ENCODE measurements around the gene RFFL. TPM values are rescaled to one million over a fixed set of nuclear protein-coding genes. Genes with fewer than 3 reads are reported as not detected.

Gene RFFL
- total RNA-seq, 1 donor from 2014 or later, result 34.1 TPM

GRCh38 chr17:34980353-34980680, 83.2 kb downstream of the RFFL start, which contains the start of gene LIG3:
Gene LIG3 (plus strand): TSS chr17:34980512. CDS start chr17:34983006, 2,494 bp downstream.
- Mint-ChIP-seq H3K27ac (peak within 1 kb of the TSS; percentile 96), H3K4me3 (peak within 1 kb of the TSS; percentile 95), H3K9me3 (no peaks in the 10 kb centered on the region), H3K36me3 (ENCODE audit: low read depth) (peaks cover 21% of the 10 kb centered on the region), H3K27me3 (no peaks in the 10 kb centered on the region), H3K4me1 (peaks cover 30% of the 10 kb centered on the region)
- DNase-seq, result peak; percentile 94
- peak; percentile 70 for ATAC-seq (ENCODE audit: low read depth)
- ChIA-PET POLR2A (interaction anchor here (1.0 to 2.3 kb wide), 11 partner anchors 12 to 598 kb away, joined by 3 to 25 read pairs (median 6); partner anchors contain the start of genes CCT6B, PEX12, RFFL and ZNF830), CTCF (interaction anchor here (1.1 to 2.0 kb wide), 3 partner anchors 16 to 139 kb away, joined by 3 to 8 read pairs (median 7); partner anchors contain the start of gene RAD51D)
- TF ChIP-seq CTCF (IDR thresholded peaks at IDR 0.05), result no peak
- intact Hi-C loops (cut with micrococcal nuclease), result loop anchor here (1.0 to 5.0 kb wide), 6 partner anchors 19 to 607 kb away; partner anchors contain the start of genes AP2B1, CCT6B, RAD51D and RFFL

GRCh38 chr17:34979650-34980352, 83.7 kb downstream of the RFFL start:
- Mint-ChIP-seq H3K27ac (peak overlapping the region; percentile 96), H3K4me3 (peak overlapping the region; percentile 95), H3K27me3 (no peaks in the 10 kb centered on the region), H3K9me3 (no peaks in the 10 kb centered on the region), H3K36me3 (ENCODE audit: low read depth) (peaks cover 19% of the 10 kb centered on the region), H3K4me1 (peaks cover 27% of the 10 kb centered on the region)
- ATAC-seq (ENCODE audit: low read depth) (no peak), DNase-seq (no peak)
- POLR2A ChIA-PET, result interaction anchor here (1.0 to 2.3 kb wide), 9 partner anchors 11 to 599 kb away, joined by 3 to 25 read pairs (median 6); partner anchors contain the start of genes CCT6B, PEX12, RFFL and ZNF830
- CTCF ChIA-PET, result interaction anchor here (1.9 kb wide), 1 partner anchor 110 kb away, joined by 7 read pairs; no protein-coding TSS in a partner anchor
- intact Hi-C loops (cut with micrococcal nuclease), result loop anchor here (1.0 to 5.0 kb wide), 6 partner anchors 18 to 608 kb away; partner anchors contain the start of genes AP2B1, CCT6B, RAD51D and RFFL
- no peak for TF ChIP-seq CTCF (IDR thresholded peaks at IDR 0.05)

GRCh38 chr17:34979153-34979552, 84.4 kb downstream of the RFFL start:
- no peak for ATAC-seq (ENCODE audit: low read depth)
- POLR2A ChIA-PET, result interaction anchor here (1.0 to 2.3 kb wide), 4 partner anchors 10 to 110 kb away, joined by 3 to 25 read pairs (median 16); partner anchors contain the start of genes CCT6B and ZNF830
- TF ChIP-seq CTCF (IDR thresholded peaks at IDR 0.05), result no peak
- Mint-ChIP-seq H3K9me3 (no peaks in the 10 kb centered on the region), H3K4me3 (peak overlapping the region; percentile 17), H3K27ac (no peak overlapping the region), H3K4me1 (peaks cover 27% of the 10 kb centered on the region), H3K36me3 (ENCODE audit: low read depth) (peaks cover 15% of the 10 kb centered on the region), H3K27me3 (no peaks in the 10 kb centered on the region)
- DNase-seq, result no peak
- intact Hi-C loops (cut with micrococcal nuclease), result no loop called here
- CTCF ChIA-PET, result interaction anchor here (1.1 kb wide), 1 partner anchor 111 kb away, joined by 4 read pairs; no protein-coding TSS in a partner anchor

GRCh38 chr17:34974794-34975785, 88.4 kb downstream of the RFFL start:
- POLR2A ChIA-PET, result no interaction called here
- Mint-ChIP-seq H3K27me3 (no peaks in the 10 kb centered on the region), H3K4me1 (peaks cover 11% of the 10 kb centered on the region), H3K9me3 (no peaks in the 10 kb centered on the region), H3K36me3 (ENCODE audit: low read depth) (peaks cover under 1% of the 10 kb centered on the region), H3K27ac (no peak overlapping the region), H3K4me3 (no peak overlapping the region)
- ATAC-seq (ENCODE audit: low read depth) (no peak), DNase-seq (no peak)
- CTCF ChIA-PET, result interaction anchor here (1.0 kb wide), 1 partner anchor 167 kb away, joined by 3 read pairs; the partner anchor contains the start of gene NLE1
- TF ChIP-seq CTCF (IDR thresholded peaks at IDR 0.05), result no peak
- intact Hi-C loops (cut with micrococcal nuclease), result no loop called here
